GM19193 (cell line): ENCODE data around the gene PPL.

Source experiments
- POLR2A ChIP-seq: IDR thresholded peaks from 4 replicates; pipeline ENCODE4 v1.6.1; 2011; ENCODE audit not compliant: insufficient read depth, insufficient read length; ENCODE audit errors: extremely low read depth

Gene PPL

DNA sequence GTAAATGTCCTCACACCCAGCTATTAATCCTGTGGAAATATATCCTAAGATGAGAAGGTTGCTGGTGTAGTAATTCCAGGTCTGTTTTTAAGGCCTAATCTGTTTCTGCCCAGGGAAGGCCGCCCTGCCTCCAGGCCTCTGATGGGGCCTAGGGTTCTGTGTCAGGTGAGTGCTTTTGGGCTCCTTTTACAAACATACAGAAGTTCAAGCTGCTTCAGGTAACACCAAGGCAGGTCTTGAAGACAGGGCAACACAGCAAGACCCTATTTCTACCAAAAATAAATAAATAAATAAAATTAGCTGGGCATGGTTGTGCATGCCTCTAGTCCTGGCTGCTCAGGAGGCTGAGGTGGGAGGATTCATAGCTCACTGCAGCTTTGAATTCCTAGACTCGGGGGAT is 9.3 kb downstream of the PPL start:
- no peak for TF ChIP-seq POLR2A

DNA sequence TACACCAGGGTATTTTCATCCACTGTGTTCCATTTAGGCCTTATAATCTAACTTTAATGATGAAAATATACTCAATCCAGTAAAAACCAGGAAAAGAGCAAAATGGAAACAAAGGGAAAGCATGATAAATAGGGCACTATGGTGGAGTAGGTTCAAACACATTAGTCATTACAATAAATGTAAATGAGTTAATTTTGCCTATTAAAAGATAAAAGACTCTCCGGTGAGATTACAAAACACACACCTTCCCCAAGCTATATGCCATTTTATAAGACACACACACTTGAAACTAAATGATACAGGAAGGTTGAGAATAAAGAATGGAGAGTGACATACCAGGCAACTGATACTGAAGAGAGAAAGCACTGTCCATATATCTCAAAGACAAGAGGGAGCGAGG is 10.0 kb downstream of the PPL start:
- TF ChIP-seq POLR2A = no peak

DNA sequence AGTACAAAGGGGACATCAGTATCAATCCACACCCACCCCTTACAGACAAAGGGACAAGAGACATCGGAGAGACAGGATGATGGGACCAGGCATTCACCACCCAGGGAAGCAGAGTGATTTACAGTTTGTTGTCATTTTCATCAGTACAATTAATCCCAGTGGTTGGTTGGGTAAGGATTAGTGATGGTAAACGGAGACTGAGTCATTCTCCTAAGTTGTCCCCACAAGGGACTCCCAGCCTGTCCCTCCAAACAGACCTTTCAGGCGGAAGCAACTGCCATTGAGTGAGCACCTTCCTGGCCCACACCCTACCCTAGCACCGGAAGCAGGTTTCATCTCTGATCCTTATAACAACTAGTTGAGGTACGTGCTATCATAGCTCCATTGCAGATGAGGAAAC is 11.2 kb downstream of the PPL start:
- TF ChIP-seq POLR2A = no peak

DNA sequence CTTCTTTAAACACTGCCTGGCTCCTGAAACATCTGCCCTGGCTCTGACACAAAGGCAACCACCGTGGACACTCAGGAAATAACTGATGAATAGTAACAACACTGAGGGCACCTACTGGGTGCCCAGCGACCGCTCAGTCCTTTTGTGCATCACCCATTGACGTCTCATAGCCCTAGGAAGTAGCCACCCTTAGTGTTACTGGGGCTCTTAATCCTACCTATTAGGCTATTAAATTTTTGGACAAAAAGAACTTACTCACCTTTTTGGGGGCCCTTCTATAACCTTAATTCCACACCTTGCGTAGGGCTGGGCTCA is 11.7 kb downstream of the PPL start:
- TF ChIP-seq POLR2A = no peak

DNA sequence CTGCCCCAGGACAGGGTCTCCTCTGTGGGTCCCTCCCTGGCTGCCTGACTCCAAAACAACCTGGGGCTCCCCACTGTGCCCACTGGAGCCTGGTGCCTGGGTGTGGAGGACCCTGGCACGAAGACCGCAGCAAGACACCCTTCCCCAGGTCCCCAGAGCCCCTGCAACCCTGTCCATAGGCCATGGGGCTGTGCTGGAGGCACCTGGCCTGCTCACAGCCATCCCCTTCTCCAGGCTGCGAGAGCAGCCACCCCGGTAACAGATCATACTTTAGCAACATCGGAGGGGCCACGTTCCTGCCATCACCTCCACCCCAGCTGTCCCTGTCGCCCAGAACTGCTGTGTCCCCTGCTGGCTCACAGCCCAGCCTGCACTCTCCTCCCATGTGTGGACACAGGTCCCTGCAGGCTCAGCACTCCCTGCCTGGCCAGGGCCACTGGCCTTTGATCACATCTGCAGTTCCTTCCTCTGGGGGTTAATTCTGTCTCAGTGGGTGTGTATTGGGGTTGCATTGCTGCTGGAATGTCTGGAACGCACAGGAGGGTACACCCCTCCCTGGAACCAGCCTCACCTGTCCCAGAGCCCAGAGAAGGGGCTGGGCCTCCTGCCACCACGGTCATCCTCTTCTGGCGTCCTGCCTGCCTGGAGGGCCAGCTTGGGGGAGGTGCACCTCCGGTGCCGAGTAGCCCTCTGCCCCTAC is 12.2 kb downstream of the PPL start:
- no peak for TF ChIP-seq POLR2A

DNA sequence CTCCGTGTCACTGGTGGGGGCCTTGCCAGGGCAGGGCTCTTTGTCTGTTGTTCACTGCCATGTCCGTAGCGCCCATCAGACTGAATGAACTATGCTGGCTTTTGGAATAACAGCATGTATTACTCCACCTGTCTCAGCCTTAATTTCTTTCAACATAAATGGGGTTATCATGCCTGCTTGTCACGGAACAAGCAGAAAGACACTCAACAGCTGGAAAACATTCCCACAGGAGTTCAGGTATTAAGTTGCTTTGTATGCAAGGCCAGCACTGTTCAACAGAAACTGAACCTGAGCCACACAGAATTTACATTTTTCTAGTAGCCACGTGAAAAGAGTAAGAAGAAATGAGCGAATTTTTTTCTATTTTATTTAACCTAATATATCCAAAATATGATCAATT is 13.1 kb downstream of the PPL start:
- no peak for TF ChIP-seq POLR2A

DNA sequence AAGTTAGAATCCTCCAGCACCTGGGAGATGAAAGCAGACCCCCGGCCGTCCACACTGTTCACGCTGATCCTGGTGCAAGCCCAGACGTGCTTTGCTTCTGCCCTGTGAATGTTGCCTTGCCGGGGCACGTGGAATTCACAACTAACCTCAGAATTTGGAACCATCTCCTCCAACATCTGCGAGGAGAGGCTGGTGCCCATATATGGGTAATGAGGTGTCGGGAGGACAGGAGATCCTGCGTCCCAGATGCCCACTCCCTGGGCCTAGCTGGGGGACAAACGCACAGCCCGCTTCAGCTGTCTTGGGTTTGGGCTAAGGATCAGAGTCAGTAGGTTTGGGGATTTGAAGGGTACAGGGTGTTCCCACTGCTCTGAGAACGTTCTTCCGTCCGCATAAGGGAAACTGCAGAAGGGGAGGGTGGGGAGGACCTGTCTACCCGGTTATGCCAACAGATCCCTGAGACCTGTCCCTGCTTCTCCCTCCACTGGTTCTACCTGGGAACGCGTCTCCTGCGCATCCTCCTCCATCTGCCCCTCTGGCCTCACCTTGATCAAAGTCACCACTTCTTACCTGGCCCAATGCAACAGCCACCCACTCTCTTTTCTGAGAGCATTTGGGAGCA is 14.1 kb downstream of the PPL start:
- no peak for TF ChIP-seq POLR2A

DNA sequence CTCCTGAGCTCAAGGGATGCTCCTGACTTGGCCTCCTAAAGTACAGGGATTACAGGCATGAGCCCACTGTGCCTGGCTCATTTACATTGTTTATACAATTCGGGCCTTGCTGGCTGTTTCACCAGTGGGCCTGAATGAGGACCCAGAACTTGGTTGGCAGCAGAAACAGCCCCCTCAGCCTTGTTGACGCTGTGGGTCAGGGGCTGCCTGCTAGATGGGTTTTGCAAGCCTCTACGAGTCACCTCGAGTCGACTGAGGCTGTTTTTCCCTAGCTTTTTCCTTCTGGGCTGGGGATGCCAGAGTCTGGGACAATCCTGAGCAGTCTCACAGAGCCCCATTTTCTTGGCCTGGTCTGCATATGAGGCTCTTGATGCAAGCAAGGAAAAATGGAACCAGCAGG is 16.1 kb downstream of the PPL start:
- TF ChIP-seq POLR2A = no peak

DNA sequence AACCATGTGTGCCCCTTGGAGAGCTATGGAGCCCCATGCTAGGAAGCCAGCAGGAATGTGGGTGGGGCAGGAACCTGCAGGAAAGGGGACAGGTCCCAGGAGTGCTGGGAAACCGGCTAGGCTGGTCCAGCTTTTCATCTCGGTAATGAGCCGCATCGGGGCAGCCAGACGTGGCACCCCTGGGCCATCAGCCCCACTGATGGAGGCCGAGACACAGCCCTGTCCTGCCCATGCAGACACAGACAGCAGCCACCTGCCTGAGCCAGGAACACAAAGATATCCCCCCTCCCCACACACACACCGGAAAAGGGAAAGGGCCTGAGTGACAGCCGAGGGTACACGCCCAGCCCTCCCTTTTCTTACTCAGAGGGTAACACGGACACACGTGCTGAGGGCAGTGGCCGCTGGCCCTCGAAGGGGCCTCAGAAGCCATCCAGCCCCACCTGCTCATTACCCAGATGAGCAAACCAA is 18.1 kb downstream of the PPL start:
- TF ChIP-seq POLR2A = no peak

DNA sequence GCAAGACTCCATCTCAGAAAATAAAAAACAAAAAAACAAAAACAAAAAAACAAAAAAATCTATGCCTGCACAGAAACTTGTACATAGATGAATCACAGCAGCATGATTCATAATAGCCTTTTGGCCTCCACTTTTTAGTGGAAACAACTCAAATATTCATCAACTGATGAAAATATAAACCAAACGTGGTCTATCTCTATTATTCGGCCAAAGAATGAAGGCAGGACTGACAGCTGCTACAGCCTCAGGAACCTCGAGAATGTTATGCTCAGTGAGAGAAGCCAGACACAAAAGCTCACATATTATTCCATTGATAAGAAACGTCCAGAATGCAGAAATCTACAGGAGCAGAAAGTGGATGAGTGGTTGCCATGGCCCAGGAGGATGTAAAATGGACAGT is 19.8 kb downstream of the PPL start:
- no peak for TF ChIP-seq POLR2A

DNA sequence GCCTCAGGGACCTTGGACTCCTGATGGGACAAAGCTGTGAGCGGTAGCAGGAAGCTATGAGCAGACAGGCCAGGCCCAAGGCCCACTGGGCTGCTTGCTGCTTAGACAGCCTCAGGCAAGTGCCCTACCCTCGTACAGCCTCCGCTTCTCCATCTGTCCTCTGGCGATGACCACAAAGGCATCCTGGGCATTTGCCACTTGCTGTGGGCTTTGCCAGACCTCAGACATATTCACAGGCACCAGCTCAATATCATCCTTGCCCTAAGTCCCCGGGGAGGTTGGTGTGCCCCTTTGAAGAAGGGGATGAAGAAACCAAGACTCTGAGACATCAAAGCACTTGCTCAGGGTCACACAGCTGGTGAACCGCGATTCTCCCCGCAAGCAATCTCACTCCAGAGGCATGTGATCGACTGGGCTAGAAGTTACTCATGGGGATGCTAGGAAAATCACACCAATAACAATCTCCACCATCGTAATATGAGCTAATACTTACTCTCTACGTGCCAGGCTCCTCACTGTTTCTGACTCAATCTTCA is 21.7 kb downstream of the PPL start:
- no peak for TF ChIP-seq POLR2A

DNA sequence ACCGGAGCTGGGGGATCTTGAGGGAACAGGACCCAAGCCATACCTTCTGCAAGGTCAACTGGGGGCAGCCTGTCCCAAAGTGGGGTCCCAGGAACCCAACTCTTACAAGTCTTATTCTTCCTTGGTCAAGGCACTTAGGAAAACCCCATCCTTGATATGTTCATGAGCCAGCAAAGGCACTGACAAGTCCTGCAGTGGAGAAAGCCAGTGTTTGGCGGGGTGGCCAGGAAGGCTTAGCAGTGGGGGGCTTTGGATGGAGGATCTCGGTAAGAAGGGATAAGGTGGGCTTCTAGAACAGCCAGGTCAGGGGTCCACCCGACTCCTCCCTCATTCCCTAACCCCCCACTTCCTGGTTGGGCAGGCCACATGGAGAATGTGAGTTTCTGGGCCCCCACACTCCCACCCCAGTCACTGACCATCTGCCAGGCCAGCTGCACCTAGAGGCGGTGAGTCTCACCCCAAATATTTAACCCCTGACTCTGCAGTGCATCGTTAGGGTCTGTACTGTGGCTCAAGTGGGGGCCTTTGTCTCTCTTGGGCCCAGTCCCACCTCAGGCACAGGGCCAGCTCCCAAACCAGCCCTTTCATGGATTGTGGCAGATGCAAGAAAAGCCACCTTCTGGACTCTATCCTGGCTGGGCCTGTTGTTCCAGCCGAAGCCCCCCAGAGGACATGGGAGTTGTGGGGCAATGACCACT is 22.3 kb downstream of the PPL start:
- no peak for TF ChIP-seq POLR2A

DNA sequence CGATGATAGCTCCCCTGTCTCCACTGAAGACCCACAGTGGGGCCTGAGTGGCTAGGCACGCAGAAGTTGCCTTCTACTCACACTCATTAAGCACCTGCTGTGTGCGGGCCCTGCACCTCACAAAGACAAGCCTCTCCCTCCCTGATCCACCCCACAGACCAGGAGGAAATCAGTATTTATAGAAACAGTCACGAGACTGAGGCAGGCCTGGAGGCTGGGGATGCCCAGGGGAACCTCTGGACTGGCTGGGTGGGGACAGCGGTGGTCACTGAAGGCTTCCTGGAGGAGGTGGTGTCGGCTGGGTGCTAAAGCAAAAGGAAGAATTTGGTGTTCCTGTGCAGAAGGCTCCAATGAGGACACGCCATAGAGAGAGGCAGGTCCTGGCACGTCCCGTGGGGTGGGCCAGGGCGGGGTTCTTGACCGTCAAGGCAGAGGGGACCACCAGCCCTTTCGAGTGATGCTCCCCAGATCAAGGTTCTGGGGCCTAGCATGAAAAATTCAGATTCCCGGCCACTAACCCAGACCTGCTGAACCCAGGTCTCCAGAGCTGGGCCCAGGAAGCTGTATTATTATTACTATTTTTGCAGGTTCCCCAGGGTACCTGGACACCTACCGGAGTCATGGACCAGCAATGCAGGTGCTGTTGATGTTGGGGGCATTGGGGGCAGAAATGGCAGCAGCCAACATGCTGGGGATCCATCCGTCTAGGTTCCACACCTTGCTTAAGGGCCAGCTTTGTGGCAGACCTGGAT is 23.0 kb downstream of the PPL start:
- TF ChIP-seq POLR2A = no peak

DNA sequence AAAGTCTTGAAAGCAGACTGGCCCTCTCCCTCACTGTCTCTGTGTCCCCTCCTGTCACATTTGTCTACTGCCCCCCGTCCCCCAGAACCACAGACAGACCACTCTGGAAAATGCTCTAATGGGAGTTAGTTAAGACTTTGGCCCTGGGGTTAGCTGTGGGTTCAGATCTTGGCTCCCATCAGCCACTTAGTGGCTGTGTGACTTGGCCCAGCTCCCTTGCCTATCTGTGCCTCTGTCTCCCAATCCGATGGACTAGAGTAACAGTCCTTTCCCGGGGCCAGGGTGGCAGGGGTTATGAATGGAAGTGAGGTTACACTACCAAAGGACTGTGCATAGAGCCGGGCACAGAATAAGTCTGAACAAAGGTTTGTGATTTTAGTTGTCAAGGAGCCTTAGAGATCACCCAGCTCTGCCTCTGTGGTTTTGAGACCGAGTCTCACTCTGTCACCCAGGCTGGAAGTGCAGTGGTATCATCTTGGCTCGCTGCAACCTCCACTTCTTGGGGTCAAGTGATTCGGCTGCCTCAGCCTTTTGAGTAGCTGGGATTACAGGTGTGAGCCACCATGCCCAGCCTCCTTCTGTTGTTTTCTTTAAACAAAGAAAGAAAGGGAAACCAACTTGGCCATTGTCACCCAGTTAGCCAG is 23.7 kb downstream of the PPL start:
- no peak for TF ChIP-seq POLR2A

DNA sequence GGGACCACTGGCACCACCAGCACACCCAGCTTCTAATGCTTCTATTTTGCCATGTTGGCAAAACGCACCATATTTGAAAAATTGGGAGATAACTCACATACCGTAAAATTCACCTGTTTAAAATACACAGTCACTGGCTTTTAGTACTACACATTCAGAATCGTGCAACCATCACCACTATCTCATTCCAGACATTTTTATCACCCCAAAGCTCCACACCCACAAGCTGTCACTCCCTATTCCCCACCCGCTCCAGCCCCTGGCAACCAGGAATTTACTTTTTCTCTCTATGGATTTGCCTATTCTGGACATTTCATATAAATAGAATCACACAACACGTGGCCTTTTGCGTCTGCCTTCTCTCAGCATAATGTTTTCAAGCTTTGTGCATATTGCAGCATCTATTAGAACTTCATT is 25.0 kb downstream of the PPL start:
- no peak for TF ChIP-seq POLR2A
